HG03103 (cell line): ENCODE data around the gene MGLL.

Source experiments
- ATAC-seq: cut with Tn5 transposase; IDR thresholded peaks from one replicate; pipeline ENCODE4 v1.9.1; 2021; ENCODE audit warnings: low read depth; ENCODE audit not compliant: unreplicated experiment

Gene MGLL

GRCh38 chr3:127761441-127761801 is 60.9 kb downstream of the MGLL start:
- no peak for ATAC-seq

DNA sequence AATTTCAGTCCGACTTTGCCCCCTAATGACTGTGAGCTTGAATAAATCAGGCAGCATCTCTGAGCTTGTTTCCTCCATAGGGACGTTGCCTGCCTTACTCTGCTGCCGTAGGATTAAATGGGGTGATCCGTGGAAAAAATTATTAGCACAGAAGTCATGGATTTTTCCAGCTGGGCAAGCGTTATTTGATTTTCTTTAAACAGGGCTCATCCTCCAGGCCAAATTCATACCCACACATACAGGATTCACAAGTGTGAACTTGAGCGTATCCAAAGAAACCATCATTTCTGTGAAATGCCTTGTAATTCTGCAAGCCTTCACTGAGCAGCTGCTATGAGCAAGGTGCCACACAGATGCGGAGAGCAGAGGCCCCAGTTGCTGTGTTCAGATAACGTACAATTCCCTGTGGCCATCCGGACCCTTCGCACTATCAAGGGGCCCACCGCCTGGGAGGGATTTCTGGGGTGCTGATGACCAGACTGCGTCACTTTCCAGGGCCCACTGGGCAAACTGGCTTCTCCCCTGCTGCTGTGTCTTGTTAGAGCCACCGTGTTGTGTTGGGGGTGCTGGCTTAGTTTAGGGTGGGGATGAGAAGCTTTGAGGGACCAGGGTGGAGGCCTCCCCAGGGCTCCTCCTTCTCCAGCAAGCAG is 61.4 kb downstream of the MGLL start:
- ATAC-seq: no peak

DNA sequence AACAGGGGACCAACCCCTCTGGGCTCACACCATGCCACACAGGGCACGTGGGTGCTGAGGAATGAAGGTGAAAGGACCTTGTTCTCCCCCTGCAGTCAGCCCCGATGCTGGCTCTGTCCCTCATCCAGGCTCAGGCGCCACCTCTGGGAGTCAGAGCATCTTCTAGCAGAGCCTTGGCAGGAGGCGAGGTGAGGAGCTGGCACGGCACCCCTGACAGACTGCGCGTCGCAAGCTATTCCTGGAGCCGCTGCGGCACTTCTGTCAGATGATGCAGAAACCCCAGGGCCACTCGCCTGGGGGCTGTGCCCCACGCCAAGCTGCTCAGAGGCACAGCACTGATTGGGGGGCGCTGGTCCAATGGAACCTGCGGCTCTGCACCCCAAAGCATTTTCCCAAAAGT is 62.0 kb downstream of the MGLL start:
- ATAC-seq: no peak

GRCh38 chr3:127759826-127760225 is 62.5 kb downstream of the MGLL start:
- no peak for ATAC-seq

GRCh38 chr3:127758013-127758412 is 64.3 kb downstream of the MGLL start:
- no peak for ATAC-seq

- ATAC-seq: no peak
These were observed 67.0 kb downstream of the MGLL start for GRCh38 chr3:127755305-127755681.

GRCh38 chr3:127754411-127755304 is 67.7 kb downstream of the MGLL start:
- ATAC-seq: no peak

DNA sequence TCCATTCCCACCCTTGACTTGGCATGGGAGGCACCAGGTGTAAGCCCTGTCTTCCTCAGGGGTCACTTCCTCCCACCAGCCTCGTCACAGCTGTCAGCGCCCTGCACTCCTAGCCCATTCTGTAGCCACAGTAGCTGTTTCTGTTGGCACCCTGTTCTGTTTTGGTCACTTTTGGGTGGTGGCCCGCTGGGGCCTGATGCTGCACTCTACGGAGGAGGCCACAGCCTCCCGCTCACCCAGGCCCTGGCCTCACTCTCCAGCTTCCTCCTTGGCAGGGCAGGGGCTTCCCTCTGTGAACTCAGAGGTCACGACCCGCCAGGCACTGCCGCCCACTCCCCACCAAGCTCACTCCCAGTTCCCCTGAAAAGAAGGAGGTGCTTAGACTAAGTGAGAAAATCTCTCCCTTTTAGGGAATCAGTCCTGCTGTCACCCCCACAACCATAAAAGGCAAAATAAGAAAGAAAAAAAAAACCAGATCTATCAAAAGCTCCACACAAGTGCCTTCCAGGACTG is 68.4 kb downstream of the MGLL start:
- no peak for ATAC-seq

DNA sequence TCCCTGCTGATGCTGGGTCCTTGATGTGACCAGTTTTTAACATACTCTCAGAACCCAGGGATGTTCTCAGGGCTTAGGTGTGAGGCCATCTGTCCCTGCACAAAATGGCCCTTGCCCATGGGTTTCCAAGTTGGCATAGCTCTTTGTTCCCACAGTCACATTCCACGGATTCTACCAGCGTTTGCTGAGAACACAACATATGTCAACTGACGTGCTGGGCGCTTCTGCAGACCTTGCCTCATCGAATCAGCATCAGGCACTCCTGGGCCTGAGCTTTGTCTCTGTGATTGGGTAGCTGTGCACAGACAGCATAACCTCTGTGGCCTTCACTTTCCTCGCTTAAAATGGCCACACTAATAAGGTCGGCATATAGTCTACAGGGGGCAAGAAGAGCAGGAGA is 69.0 kb downstream of the MGLL start:
- no peak for ATAC-seq

DNA sequence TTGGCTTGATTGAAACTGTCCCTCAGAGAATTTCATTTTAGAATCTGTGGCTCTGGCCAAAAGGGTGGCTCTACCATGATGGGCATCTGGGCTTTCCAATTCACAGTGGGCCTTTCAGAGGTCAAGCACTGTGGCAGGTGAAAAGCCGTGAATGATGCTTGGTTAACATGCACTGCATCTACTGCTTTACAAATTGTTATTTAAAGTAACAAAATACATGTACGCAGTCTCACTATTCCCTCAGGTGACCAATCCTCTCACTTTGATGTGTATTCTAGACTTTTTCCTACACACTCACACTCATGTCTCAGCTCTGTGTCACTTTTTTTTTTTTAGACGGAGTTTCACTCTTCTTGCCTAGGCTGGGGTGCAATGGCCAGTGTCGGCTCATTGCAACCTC is 70.5 kb downstream of the MGLL start:
- no peak for ATAC-seq

- ATAC-seq: no peak
These were observed 71.1 kb downstream of the MGLL start for GRCh38 chr3:127751163-127751621.

DNA sequence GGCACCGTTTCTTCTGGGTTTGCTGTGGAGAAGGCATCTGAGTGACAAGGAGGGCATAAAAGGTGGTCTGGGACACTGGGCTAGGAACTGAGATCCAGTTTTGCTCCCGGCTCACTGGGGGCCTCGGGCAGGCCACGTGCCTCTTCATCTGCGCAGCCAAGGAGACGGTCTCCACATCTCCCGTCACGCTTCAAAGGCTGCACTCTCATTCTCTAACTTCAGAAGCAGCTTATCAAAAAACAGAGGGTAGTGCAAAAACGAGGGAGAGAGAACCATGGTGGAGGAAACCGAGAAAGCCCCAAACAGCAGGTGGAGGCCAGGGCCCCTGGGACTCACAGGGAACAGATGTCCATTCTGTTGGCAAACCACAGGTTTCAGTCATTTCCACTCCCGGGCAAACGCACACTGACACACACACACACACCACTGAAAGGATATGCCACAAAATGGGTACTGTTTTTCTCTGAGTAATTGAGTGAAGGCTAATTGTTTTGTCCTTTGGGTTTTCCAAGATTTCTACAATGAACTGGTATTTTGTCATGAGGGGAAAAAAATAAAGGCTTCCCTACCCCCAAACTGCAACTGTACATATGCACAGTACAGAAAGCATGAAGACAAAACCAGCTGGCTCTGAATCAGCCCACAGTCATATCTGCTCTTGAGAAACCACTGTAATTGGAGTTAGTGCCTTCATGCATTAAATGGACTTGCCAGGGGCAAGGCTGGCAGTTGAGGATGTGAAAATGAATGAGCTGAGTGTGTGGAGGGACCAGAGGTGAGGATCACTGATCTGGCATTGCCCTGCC is 71.9 kb downstream of the MGLL start:
- ATAC-seq: no peak

- no peak for ATAC-seq
These were observed 72.5 kb downstream of the MGLL start for GRCh38 chr3:127749787-127750225.

- ATAC-seq: no peak
These were observed 73.0 kb downstream of the MGLL start for GRCh38 chr3:127749361-127749760.

- no peak for ATAC-seq
These were observed 73.5 kb downstream of the MGLL start for GRCh38 chr3:127748754-127749327.

GRCh38 chr3:127747751-127748521 is 74.4 kb downstream of the MGLL start:
- ATAC-seq: no peak

DNA sequence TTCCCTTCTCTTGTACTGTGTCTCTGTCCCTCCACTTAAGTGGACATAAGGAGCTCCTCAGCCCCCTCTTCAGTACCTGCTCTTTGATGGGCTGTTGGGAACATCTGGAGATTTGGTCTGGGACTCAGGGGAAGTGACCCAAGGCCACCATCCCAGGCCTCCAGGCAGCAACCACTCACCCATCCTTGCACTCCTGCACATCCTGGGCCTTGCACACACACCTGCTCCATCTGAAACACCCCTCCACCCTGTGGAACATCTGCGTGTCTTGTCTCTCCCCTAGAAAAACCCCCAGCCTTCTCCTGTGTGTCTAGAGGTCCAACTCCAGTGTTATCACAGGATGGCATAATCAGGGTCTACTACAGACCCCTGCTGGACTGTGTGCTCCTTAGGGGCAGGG is 75.2 kb downstream of the MGLL start:
- no peak for ATAC-seq

DNA sequence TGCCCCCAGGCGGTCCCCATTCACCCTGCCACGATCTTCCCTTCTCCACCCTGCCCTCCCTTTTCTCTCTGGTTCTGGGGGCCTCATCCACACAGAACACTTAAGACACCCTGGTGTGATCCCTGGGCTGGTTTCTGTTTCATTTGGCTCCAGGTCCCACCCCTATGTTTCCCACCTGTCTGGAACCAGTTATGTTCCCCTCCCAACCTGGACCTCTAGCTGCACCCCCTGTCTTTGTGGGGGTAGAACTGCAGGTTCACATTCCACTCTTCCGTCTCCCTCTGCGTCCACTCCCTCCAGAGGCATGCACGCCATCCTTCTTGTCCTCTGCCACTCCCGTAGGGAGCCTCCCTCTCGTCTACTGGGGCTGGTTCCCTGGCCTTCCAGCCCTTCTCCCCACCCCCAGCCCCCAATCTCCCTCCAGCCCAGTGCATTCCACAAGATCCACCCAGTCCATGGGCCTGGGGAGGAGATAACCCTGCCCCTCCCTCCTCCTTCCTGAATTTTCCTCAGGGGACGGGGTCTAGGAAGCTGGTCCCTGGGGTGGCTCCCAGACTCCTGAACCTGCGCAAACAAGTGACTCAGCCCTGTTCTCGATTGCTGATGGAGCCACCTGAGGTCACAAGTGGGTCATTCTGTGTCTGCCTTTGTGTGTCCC is 75.8 kb downstream of the MGLL start:
- no peak for ATAC-seq

DNA sequence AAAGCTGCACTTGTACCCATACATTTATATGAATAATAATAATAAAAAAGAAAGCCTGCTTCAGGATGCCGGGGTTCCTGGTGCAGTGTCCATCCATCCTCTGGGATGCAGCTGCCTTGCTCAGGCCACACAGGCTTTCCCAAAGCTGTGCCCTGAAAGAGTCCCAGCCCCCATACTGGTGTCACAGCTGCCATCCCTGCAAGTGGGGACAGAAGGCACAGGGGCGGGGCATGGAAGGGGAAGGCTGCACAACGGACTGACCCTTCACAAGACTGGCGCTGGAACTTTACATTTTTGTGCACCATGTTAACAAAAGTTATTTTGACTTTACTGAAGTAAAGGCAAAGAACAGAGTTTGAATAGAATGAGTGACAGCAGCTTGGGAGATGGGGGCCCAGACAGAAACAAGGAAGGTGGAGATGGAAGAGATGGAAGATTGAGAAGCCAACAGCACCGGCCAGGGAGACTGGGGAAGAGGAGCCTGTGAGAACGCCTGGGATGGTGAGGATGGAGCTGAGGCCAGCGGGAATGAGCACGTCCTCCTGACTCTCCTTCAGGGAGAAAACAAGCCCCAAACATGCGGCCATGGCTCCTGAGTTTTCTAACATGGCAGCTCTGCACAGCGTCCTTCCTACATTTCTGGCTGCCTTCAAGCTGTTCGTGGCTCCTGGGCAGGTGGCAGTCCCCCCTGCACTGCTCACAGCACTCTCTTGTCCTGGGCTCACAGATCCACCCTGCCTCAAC is 76.5 kb downstream of the MGLL start:
- ATAC-seq: no peak
